HEK293T (cell line): ENCODE measurements around the gene ARMC12.

Experiments used
- ARNT ChIP-seq: fragments of 450-650 bp; IDR thresholded peaks from 2 replicates; pipeline ENCODE4 v1.6.1; 2017; ENCODE audit warnings: mild to moderate bottlenecking
- BHLHE40 ChIP-seq: fragments of 450-650 bp; IDR thresholded peaks from 2 replicates; pipeline ENCODE4 v1.6.1; 2016; ENCODE audit warnings: mild to moderate bottlenecking, moderate library complexity, borderline replicate concordance
- CTBP1 ChIP-seq: fragments of 450-650 bp; IDR thresholded peaks from 2 replicates; pipeline ENCODE4 v1.6.1; 2016; ENCODE audit warnings: borderline replicate concordance
- FOXK2 ChIP-seq: fragments of 450-650 bp; IDR thresholded peaks from 2 replicates; pipeline ENCODE4 v1.6.1; 2016; ENCODE audit warnings: mild to moderate bottlenecking
- FOXM1 ChIP-seq: fragments of 450-650 bp; IDR thresholded peaks from 2 replicates; pipeline ENCODE4 v1.6.1; 2017; ENCODE audit warnings: mild to moderate bottlenecking, borderline replicate concordance
- L3MBTL2 ChIP-seq: fragments of 450-650 bp; conservative IDR thresholded peaks from 2 replicates; pipeline ENCODE4 v1.6.1; 2016; ENCODE audit warnings: mild to moderate bottlenecking
- LEF1 ChIP-seq: fragments of 450-650 bp; IDR thresholded peaks from 2 replicates; pipeline ENCODE4 v1.6.1; 2017; ENCODE audit warnings: mild to moderate bottlenecking, borderline replicate concordance
- PKNOX1 ChIP-seq: fragments of 450-650 bp; IDR thresholded peaks from 2 replicates; pipeline ENCODE4 v1.6.1; 2016
- SP1 ChIP-seq: fragments of 450-650 bp; IDR thresholded peaks from 2 replicates; pipeline ENCODE4 v1.6.1; 2017
- TARDBP ChIP-seq: fragments of 450-650 bp; IDR thresholded peaks from 2 replicates; pipeline ENCODE4 v1.6.1; 2016

- TF ChIP-seq SP1 (no peak), L3MBTL2 (no peak), BHLHE40 (no peak), PKNOX1 (no peak), ARNT (no peak), FOXM1 (no peak), TARDBP (no peak), CTBP1 (no peak), FOXK2 (no peak), LEF1 (no peak)
Observed at GRCh38 chr6:35724471-35724870, 12.4 kb upstream of the ARMC12 start.
